ENCODE measurements around the gene USE1.

DNA sequence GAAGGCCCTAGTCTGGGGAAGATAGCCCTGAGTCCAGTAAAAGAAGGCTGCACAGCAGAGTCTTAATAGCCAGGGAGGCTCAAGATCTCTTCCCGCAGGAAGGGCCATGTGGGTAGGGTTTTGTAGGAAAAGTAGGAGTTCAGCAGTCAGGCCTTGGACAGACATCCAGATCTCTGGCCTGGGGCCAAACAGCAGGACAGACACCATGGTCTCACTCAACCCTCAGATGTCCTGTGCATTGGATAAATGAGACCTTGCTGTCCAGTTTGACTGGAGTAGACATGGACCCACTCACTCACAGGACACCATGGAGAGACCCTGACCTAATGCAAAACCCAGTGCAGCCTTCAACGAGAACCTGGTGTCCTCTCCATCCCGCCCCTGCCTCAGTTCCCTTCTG lies 14.7 kb downstream of the USE1 start:
- TF ChIP-seq, protein P1, sequence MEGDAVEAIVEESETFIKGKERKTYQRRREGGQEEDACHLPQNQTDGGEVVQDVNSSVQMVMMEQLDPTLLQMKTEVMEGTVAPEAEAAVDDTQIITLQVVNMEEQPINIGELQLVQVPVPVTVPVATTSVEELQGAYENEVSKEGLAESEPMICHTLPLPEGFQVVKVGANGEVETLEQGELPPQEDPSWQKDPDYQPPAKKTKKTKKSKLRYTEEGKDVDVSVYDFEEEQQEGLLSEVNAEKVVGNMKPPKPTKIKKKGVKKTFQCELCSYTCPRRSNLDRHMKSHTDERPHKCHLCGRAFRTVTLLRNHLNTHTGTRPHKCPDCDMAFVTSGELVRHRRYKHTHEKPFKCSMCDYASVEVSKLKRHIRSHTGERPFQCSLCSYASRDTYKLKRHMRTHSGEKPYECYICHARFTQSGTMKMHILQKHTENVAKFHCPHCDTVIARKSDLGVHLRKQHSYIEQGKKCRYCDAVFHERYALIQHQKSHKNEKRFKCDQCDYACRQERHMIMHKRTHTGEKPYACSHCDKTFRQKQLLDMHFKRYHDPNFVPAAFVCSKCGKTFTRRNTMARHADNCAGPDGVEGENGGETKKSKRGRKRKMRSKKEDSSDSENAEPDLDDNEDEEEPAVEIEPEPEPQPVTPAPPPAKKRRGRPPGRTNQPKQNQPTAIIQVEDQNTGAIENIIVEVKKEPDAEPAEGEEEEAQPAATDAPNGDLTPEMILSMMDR (conservative IDR thresholded peaks at IDR 0.05 in 1 of 2, IDR thresholded peaks at IDR 0.05 in 1 of 2; ENCODE audit: low read depth in 1 of 2, low read length in 2 of 2): no peak
- no peak for TF ChIP-seq EZH2 (IDR thresholded peaks at IDR 0.05; ENCODE audit: low read length, missing control alignments)

All from fibroblast of lung (primary cell).